ENCODE results near the gene CLMP. TPM values are rescaled to one million over a fixed set of nuclear protein-coding genes. Genes with fewer than 3 reads are reported as not detected.

CLMP gene
- total and polyA plus RNA-seq, 2 experiments from 2014 or later, result 7.1 to 18.4 TPM

- TF ChIP-seq, protein P1, sequence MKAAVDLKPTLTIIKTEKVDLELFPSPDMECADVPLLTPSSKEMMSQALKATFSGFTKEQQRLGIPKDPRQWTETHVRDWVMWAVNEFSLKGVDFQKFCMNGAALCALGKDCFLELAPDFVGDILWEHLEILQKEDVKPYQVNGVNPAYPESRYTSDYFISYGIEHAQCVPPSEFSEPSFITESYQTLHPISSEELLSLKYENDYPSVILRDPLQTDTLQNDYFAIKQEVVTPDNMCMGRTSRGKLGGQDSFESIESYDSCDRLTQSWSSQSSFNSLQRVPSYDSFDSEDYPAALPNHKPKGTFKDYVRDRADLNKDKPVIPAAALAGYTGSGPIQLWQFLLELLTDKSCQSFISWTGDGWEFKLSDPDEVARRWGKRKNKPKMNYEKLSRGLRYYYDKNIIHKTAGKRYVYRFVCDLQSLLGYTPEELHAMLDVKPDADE (IDR thresholded peaks at IDR 0.05), result no peak
Observed at GRCh38 chr11:123083623-123084029, 111.4 kb downstream of the CLMP start (continued).

DNA sequence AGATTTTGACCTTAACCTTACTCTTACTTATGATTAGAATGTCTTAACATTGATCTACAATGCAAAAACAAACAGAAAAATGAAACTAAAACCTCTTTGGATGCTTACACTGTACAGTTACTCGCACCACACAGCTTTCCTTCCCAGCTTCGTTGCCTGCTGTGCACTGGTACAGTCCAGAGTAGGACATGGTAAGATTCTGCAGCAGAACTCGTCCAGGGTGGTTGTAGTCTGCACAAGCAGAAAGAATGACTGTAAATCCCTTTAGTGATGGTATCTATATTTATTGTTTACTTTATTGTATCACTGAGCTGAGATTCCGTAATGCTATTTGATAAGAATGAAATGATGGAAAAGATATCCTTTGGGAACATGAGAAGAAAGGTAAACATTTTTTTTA, 112.1 kb downstream of the CLMP start:
- no peak for TF ChIP-seq POLR2AphosphoS5 (IDR thresholded peaks at IDR 0.05; ENCODE audit: low read depth)
- Mint-ChIP-seq H3K4me3 (no peak overlapping the region), H3K36me3 (ENCODE audit: low read depth) (peaks cover 8% of the 10 kb centered on the region; the same call in 1 of the 3 replicates), H3K27me3 (ENCODE audit: insufficient read depth, low read depth, poor library complexity) (no peaks in the 10 kb centered on the region), H3K9me3 (no peaks in the 10 kb centered on the region), H3K27ac (no peak overlapping the region), H3K4me1 (no peaks in the 10 kb centered on the region)
- DNase-seq (ENCODE audit: low spot score) (no peak), ATAC-seq (no peak)
- Histone ChIP-seq H3K27me3 (ENCODE audit: insufficient read depth) (no peaks in the 10 kb centered on the region), H3K36me3 (ENCODE audit: insufficient read depth) (no peaks in the 10 kb centered on the region; the same call in 1 of the 2 replicates), H3K27ac (ENCODE audit: low read depth) (no peak overlapping the region), H3K4me1 (ENCODE audit: insufficient read depth) (no peaks in the 10 kb centered on the region), H2AFZ (no peak overlapping the region), H4K20me1 (replicated peaks; ENCODE audit: insufficient read depth) (no peaks in the 10 kb centered on the region), H3K4me2 (no peak overlapping the region), H3K79me2 (replicated peaks; ENCODE audit: insufficient read depth) (no peaks in the 10 kb centered on the region), H3K9me2 (ENCODE audit: insufficient read depth) (no peaks in the 10 kb centered on the region), H3K4me3 (no peak overlapping the region), H3F3A (replicated peaks; ENCODE audit: low read depth) (no peaks in the 10 kb centered on the region)

GRCh38 chr11:123080015-123080414, 115.0 kb downstream of the CLMP start:
- no peaks in the 10 kb centered on the region for H3F3A ChIP-seq (replicated peaks; ENCODE audit: low read depth)

More at GRCh38 chr11:123080015-123080414, 115.0 kb downstream of the CLMP start:
- H3K36me3 Mint-ChIP-seq (ENCODE audit: low read depth), result peaks cover 10% of the 10 kb centered on the region; the same call in 2 of the 3 replicates
- no peaks in the 10 kb centered on the region for H3K4me1 ChIP-seq (ENCODE audit: insufficient read depth)
- H3K27me3 Mint-ChIP-seq (ENCODE audit: insufficient read depth, low read depth, poor library complexity), result no peaks in the 10 kb centered on the region
- DNase-seq (ENCODE audit: low spot score), result no peak
- H3K4me3 ChIP-seq, result no peak overlapping the region
- no peak overlapping the region for H2AFZ ChIP-seq
- H3K4me1 Mint-ChIP-seq, result no peaks in the 10 kb centered on the region
- ATAC-seq, result no peak
- H3K79me2 ChIP-seq (replicated peaks; ENCODE audit: insufficient read depth), result no peaks in the 10 kb centered on the region
- peaks cover 4% of the 10 kb centered on the region; the same call in 1 of the 2 replicates for H4K20me1 ChIP-seq (replicated peaks; ENCODE audit: insufficient read depth)
- TF ChIP-seq NANOG (IDR thresholded peaks at IDR 0.05; ENCODE audit: borderline replicate concordance) (no peak), JUNB (IDR thresholded peaks at IDR 0.05; ENCODE audit: unreplicated experiment) (no peak), ZNF462 (CRISPR knock-in tag; IDR thresholded peaks at IDR 0.05) (no peak), EZH2phosphoT487 (IDR thresholded peaks at IDR 0.05; ENCODE audit: unreplicated experiment) (no peak), ZNF331 (CRISPR knock-in tag; IDR thresholded peaks at IDR 0.05; ENCODE audit: low read depth) (no peak), ZNF114 (CRISPR knock-in tag; IDR thresholded peaks at IDR 0.05) (no peak), POLR2AphosphoS5 (IDR thresholded peaks at IDR 0.05; ENCODE audit: low read depth) (no peak)
- no peak overlapping the region for H3K27ac Mint-ChIP-seq
- no peaks in the 10 kb centered on the region; the same call in 1 of the 2 replicates for H3K36me3 ChIP-seq (ENCODE audit: insufficient read depth)
- no peaks in the 10 kb centered on the region for H3K9me3 Mint-ChIP-seq
- H3K9me2 ChIP-seq (ENCODE audit: insufficient read depth), result no peaks in the 10 kb centered on the region
- H3K4me2 ChIP-seq, result no peak overlapping the region
- H3K27me3 ChIP-seq (ENCODE audit: insufficient read depth), result no peaks in the 10 kb centered on the region
- H3K27ac ChIP-seq (ENCODE audit: low read depth), result no peak overlapping the region
- no peak overlapping the region for H3K4me3 Mint-ChIP-seq
